Measurements from ENCODE around the gene PPM1J.
A peak's percentile ranks its signal among the peaks of the same experiment; 100 is the strongest.
"Not testable (repeated sequence)": the region's sequence is repeated elsewhere in the genome, so short reads cannot be mapped to it uniquely, and the experiment has no call there.

PPM1J gene

GRCh38 chr1:112715264-112716053 is at the start of gene PPM1J:
Gene PPM1J (minus strand): TSS chr1:112715332. CDS start chr1:112715301, 31 bp downstream.
- peak; percentile 97 for DNase-seq (ENCODE audit: low read depth)

- DNase-seq (ENCODE audit: low read depth), result no peak
Measured at GRCh38 chr1:112762541-112763500, 47.7 kb upstream of the PPM1J start.

GRCh38 chr1:112761714-112762480 is 46.8 kb upstream of the PPM1J start:
- no peak for DNase-seq (ENCODE audit: low read depth)

- no peak for DNase-seq (ENCODE audit: low read depth)
Measured at GRCh38 chr1:112759228-112759627, 44.1 kb upstream of the PPM1J start.

GRCh38 chr1:112754116-112754628 is 39.0 kb upstream of the PPM1J start:
- DNase-seq (ENCODE audit: low read depth), result no peak

GRCh38 chr1:112748396-112748795 is 33.3 kb upstream of the PPM1J start:
- DNase-seq (ENCODE audit: low read depth), result no peak

- no peak for DNase-seq (ENCODE audit: low read depth)
Measured at GRCh38 chr1:112744009-112744578, 29.0 kb upstream of the PPM1J start.

- DNase-seq (ENCODE audit: low read depth), result no peak
Measured at GRCh38 chr1:112743174-112744008, 28.3 kb upstream of the PPM1J start.

- DNase-seq (ENCODE audit: low read depth), result no peak
Measured at GRCh38 chr1:112737573-112737972, 22.4 kb upstream of the PPM1J start.

GRCh38 chr1:112735752-112736151 is 20.6 kb upstream of the PPM1J start:
- DNase-seq (ENCODE audit: low read depth), result no peak

- no peak for DNase-seq (ENCODE audit: low read depth)
Measured at GRCh38 chr1:112731451-112731850, 16.3 kb upstream of the PPM1J start.

- no peak for DNase-seq (ENCODE audit: low read depth)
Measured at GRCh38 chr1:112729909-112730308, 14.8 kb upstream of the PPM1J start.

- DNase-seq (ENCODE audit: low read depth), result not testable (repeated sequence)
Measured at GRCh38 chr1:112729011-112729410, 13.9 kb upstream of the PPM1J start.

- not testable (repeated sequence) for DNase-seq (ENCODE audit: low read depth)
Measured at GRCh38 chr1:112728306-112728971, 13.3 kb upstream of the PPM1J start.

GRCh38 chr1:112727716-112728115 is 12.6 kb upstream of the PPM1J start:
- DNase-seq (ENCODE audit: low read depth), result no peak

- DNase-seq (ENCODE audit: low read depth), result not testable (repeated sequence)
Measured at GRCh38 chr1:112724240-112724639, 9.1 kb upstream of the PPM1J start.

GRCh38 chr1:112723511-112723839 is 8.3 kb upstream of the PPM1J start:
- DNase-seq (ENCODE audit: low read depth), result no peak

GRCh38 chr1:112722601-112723510 is 7.7 kb upstream of the PPM1J start:
- DNase-seq (ENCODE audit: low read depth), result no peak

- no peak for DNase-seq (ENCODE audit: low read depth)
Measured at GRCh38 chr1:112721966-112722524, 6.9 kb upstream of the PPM1J start.
